A673 (cell line): ENCODE results near the gene ANKRD23.

Experiments used
- CTCF ChIP-seq: fragments of 300-800, 200-600 bp; sonication (generic); conservative IDR thresholded peaks from 2 replicates; pipeline ENCODE4 v1.5.1; 2017; ENCODE audit warnings: low read depth, mild to moderate bottlenecking, antibody characterized with exemption, low read length, moderate library complexity, mixed read lengths
- EZH2 ChIP-seq: fragments of 200-600 bp; sonication (generic); IDR thresholded peaks from 2 replicates; pipeline ENCODE4 v1.6.1; 2017; ENCODE audit warnings: borderline replicate concordance, low read depth, mild to moderate bottlenecking, mixed read lengths, antibody characterized with exemption, low read length; ENCODE audit not compliant: poor library complexity, severe bottlenecking

- TF ChIP-seq CTCF (no peak), EZH2 (no peak)
Observed at GRCh38 chr2:96890252-96890651, 46.4 kb upstream of the ANKRD23 start.
